ENCODE measurements around the gene NR2F1-AS1.
A peak's percentile ranks its signal among the peaks of the same experiment; 100 is the strongest.
"Not testable (repeated sequence)": the region's sequence is repeated elsewhere in the genome, so short reads cannot be mapped to it uniquely, and the experiment has no call there.

Gene NR2F1-AS1

DNA sequence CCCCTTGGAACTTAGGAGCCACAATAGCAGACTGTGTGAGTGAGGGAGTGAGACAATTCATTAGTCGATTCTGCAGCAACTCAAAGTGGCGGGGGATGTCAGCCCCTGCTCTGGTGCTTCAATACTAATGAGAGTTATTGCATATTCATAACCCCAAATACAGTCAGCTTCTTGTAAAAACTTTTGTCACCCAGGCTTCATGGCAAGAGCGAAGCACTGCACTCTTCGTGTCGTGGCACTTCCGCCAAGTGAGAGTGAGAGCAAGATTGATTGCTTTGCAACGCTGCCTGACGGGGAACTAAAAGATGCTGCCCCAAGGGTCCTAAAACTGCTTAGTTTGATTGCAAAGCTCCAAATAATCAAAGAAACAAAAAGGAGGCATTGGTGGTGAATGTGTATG is 150.9 kb downstream of the NR2F1-AS1 start:
- DNase-seq (ENCODE audit: low read depth, low spot score), result no peak

- no peak for DNase-seq (ENCODE audit: low read depth, low spot score)
Measured at GRCh38 chr5:93428868-93429267, 152.2 kb downstream of the NR2F1-AS1 start.

DNA sequence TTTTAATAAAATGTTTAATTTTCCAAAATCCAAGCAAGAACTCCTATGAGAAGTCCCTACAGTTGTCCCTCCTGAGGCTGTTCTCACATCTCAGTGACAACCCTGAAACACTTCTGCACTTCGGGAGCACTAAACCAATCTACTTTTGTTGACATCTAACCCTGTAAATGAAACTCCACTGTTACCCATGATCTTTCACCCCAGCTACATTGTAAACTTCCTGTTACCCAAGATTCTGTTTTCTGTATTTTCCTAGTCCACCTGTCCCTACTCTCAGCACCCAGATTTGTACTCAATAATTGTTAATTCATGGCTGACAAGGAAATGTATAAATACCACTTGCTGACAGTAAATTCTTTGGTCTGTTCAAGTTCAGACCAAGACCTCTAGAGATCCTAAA is 153.7 kb downstream of the NR2F1-AS1 start:
- no peak for DNase-seq (ENCODE audit: low read depth, low spot score)

DNA sequence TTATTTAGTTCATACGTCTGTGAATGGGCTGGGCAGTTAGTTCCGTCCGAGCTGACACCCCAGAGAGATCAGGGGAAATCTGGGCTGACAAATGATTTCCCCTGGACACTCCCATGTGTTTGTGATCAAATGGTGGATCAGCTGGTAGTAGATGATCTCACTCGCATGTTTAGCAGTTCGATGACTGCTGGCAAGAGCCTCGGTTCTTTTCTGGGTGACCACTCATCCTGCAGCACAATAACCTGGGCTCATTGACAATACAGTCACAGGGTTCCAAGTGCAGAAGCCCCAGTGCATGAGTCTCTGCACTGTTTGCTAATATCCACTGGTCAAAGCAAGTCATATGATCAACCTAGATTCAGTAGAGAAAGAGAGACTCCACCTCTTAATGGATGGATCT is 155.9 kb downstream of the NR2F1-AS1 start:
- DNase-seq (ENCODE audit: low read depth, low spot score), result no peak

DNA sequence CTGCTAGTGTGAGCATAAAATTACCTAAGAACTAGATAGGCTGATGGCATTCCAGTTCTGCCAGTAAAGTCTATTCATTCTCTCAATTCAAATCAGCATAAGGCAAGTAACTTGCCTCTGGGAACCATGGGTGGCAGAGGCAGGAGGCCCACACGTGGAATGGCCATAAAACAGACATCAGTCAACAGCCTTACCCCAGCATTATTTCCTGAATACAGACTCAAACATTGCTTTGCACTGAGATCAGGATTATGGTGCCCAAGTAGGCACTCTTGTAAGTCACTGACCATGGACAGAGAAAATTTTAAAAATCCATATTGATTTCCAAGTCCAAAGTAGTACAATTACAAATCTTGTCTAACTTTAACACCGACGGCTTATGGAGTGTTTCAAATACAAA is 157.7 kb downstream of the NR2F1-AS1 start:
- no peak for DNase-seq (ENCODE audit: low read depth, low spot score)

- no peak for DNase-seq (ENCODE audit: low read depth, low spot score)
Measured at GRCh38 chr5:93422652-93423280, 158.3 kb downstream of the NR2F1-AS1 start.

DNA sequence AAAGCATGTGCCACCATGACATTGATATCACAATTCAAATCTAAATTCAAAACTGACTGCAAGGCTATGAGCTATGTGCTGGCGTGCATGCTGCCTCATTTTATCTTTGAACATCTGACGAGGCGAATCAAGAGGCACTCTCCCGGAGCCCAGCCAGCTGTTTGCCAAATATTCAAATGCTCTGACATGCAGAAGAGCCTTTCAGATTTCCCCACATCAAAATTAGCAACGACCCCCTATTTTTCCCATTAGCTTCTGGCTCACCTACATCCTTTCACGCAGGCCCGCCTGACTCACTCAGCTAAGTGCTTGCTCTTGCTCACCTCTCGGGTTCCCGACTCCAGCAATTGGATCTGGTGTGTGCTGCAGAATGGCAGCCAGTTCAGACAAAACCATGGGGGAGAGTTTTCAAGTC is 159.0 kb downstream of the NR2F1-AS1 start:
- DNase-seq (ENCODE audit: low read depth, low spot score), result no peak

GRCh38 chr5:93421468-93421867 is 159.6 kb downstream of the NR2F1-AS1 start:
- peak; percentile 72 for DNase-seq (ENCODE audit: low read depth, low spot score)

DNA sequence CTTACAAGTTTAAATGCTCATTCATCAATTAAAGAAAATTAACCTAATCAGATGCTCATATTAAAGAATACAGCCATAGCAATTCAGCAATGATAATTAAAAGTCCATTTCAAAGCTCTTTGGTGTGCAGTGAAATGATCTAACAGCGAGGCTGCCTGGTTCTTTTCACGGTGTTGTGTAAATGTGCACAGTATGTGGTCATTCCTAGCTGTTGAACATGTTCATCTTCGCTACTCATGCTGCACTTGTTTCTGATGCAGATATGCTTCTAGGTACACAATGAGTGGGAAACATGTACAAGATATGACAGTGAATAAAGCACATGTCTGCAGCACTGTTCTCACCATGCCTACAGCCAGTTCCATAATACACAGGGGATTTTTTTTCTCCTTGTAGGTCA is 163.5 kb downstream of the NR2F1-AS1 start:
- no peak for DNase-seq (ENCODE audit: low read depth, low spot score)

DNA sequence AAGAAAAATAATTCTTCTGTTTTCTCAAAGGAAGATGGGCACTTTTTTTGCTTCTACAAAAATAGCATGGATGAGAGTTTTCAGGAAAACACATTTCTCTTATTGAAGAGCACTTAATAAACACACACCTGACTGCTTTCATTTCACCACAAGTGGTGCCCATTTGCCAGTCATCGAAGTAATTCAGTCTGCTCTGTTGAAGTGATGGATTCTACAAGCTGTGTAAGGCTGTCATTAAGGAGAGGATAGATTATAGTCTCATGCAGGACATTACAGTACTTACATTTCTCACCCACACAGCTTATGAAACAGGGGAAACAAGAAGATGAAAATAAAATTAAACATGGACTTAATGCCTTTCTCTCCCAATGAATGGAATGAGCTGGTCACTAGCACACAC is 165.2 kb downstream of the NR2F1-AS1 start:
- no peak for DNase-seq (ENCODE audit: low read depth, low spot score)

GRCh38 chr5:93411716-93412115 is 169.3 kb downstream of the NR2F1-AS1 start:
- DNase-seq (ENCODE audit: low read depth, low spot score), result no peak

DNA sequence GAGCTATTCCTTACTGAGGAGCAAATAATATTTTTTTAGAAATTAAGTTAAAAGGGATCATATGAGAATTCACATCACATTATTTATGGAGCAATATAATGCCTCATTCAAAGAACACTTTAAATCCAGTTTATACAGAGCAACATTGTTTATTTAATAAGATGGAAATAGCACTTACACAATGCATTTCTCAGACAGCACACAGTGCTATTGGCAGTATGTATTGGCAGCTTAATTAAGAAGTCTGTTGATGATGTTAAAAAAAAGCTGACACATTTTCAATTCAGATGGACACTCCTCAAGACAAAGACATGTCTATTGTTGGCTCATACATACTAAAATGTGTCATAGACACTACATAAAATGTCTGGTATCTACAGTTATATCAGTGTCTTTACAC is 171.3 kb downstream of the NR2F1-AS1 start:
- DNase-seq (ENCODE audit: low read depth, low spot score), result no peak

- DNase-seq (ENCODE audit: low read depth, low spot score), result no peak
Measured at GRCh38 chr5:93407454-93407853, 173.6 kb downstream of the NR2F1-AS1 start.

GRCh38 chr5:93406971-93407401 is 174.0 kb downstream of the NR2F1-AS1 start:
- no peak for DNase-seq (ENCODE audit: low read depth, low spot score)

DNA sequence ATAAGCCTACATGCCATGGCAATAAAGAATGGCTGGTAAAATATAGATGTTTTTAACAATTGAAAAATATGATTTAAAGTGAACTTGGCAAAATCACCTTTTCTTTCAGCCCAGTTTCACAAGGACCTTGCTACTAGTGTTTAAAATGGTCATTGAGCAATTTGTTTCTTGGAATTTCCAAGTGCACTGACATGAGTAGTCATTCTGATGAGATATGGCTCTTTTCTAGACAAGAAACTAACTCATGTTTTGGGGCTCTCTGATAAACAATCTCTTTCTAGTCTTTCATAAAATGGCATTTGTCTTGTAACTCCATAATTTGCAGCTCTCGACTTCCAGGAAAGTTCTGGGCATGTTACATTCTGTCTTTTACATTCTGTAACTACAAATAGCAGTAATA is 176.8 kb downstream of the NR2F1-AS1 start:
- DNase-seq (ENCODE audit: low read depth, low spot score), result no peak

DNA sequence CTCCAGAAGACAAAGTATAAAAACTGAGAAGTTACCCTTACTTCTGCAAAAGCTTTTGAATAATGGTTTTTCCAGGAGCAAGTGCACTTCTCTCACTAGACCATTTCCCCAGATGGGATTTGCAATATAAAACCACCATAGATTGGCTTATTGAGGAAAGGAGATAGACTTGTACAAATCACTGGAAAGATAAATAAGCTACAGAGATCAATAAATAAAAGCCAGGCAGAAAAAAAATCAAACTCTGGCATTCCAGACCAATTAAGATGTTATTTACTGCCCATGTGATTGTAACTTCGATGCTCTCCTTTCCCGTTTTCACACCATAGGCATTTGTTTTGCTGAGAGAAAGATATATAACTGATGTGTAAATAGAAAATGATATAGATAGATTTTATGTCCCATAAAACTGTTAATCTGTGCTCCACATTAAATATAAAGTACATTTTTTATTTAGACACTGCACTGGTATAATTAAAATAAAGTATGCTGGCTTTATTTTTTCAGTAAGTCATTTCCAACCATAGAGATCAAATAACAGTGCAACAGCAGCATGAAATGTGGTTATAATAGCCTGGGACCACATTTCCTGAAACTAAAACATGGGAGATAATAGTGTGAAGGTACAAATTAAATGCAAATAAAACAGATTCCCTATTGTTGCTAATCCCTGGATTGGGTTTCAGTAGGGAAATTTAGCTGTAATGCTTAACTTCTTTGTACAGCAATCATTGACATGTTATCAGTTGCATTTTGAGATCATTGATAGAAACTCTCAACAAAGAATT is 177.7 kb downstream of the NR2F1-AS1 start:
- no peak for DNase-seq (ENCODE audit: low read depth, low spot score)

- no peak for DNase-seq (ENCODE audit: low read depth, low spot score)
Measured at GRCh38 chr5:93402451-93402850, 178.6 kb downstream of the NR2F1-AS1 start.

DNA sequence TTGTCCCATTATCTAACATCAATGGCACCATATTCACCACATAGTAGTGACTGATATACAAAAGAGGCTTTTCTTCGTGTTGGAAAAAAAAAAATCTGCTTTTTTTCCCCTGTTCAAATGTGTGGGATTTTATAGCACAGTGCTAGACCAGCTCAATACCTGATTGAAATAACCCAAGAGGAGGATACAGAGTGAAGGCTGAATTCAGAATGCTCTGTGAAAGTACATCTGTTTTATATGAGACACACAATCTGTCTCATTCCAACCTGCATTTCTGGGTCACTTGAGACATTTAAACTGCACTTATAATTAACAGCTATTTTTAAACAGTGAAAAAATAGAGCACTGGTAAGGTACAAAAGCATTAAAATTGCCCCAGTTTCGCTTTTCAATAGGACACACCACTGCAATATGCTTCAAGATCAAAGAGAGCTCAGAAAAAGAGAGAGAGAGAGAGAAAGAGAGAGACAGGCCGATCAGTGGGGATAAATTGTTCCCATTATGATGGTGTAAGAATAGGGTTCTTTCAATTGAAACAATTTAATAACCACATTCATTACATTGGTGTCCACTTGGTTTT is 179.3 kb downstream of the NR2F1-AS1 start:
- no peak for DNase-seq (ENCODE audit: low read depth, low spot score)

DNA sequence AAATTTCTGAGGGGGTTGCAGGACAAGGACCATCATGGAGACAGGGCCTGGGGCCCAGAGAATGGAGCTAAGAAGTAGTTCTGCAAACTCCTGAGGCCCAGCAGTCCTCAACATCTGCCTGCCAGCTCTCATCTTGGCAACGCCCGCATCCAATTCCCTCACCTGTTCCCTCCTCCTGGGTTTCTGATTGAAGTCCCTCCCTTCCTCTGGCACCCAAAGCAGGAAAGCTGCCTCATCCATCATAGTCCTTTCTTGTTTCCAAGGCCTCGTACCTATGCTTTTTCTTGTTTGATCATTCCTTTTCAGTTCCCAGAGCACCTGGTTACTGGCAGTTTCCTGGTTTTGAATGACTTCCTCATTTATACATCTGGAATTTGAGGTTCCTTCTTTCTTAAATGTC is 181.3 kb downstream of the NR2F1-AS1 start:
- DNase-seq (ENCODE audit: low read depth, low spot score), result no peak

- no peak for DNase-seq (ENCODE audit: low read depth, low spot score)
Measured at GRCh38 chr5:93395971-93396379, 185.0 kb downstream of the NR2F1-AS1 start.

DNA sequence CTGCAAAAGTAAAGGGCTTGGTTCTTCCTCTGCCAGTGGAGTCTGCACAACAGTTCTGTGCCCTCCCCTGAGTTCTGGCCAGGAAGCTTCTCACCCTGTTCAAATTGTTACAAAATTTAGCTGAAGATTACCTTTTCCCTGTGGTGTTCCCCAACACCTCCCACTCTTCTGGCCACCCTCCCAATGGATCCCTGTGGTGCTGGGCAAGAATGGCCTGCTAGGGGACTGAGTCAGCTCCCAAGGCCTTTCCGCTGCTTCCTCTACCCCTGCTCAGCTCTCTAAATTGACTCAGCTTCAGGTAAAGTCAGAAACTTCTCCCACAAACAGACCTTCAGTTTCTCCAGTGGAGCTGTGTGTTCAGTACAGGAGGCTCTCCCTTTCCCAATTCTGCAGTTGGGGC is 186.0 kb downstream of the NR2F1-AS1 start:
- DNase-seq (ENCODE audit: low read depth, low spot score), result no peak

DNA sequence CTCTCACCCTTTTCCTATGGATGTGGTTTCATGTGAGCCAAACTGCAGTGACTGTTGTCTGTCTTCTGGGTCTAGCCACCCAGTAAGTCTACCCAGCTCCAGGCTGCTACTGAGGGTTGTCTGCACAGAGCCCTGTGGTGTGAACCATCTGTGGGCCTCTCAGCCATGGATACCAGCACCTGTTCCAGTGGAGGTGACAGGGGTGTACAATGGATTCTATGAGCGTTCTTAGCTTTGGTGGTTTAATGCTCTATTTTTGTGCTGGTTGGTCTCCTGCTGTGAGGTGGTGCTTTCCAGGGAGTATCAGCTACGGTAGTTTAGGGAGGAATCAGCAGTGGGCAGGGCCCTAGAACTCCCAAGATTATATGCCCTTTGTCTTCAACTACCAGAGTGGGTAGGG is 186.7 kb downstream of the NR2F1-AS1 start:
- DNase-seq (ENCODE audit: low read depth, low spot score), result no peak

DNA sequence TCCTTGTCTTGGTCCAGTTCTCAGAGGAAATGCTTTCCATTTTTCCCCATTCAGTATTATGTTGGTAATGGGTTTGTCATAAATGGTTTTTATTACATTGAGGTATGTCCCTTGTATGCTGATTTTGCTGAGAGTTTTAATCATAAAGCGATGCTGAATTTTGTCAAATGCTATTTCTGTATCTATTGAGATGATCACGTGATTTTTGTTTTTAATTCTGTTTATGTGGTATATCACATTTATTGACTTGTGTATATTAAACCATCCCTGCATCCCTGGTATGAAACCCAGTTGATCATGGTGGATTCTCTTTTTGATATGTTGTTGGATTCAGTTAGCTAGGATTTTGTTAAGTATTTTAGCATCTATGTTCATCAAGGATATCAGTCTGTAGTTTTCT is 189.8 kb downstream of the NR2F1-AS1 start:
- not testable (repeated sequence) for DNase-seq (ENCODE audit: low read depth, low spot score)

Measured in iPS DF 19.7 (cell line).